Right lobe of liver (tissue), 4 donors: ENCODE results near the gene PELI2.

ENCODE experiments used
- CTCF ChIP-seq, 4 donors: fragments of 200-600 bp in 3 of 4; fragments of 450-650 bp in 1 of 4; IDR thresholded peaks; one replicate each; pipeline versions ENCODE4 v1.5.1 to v1.8.0; 2016 to 2022; ENCODE audit warnings: antibody characterized with exemption in 4 of 4, mild to moderate bottlenecking in 2 of 4
- POLR2A ChIP-seq: fragments of 450-650 bp; IDR thresholded peaks from one replicate; pipeline ENCODE4 v1.6.1; 2017; ENCODE audit warnings: antibody characterized with exemption, mild to moderate bottlenecking
- donor health status: DM: no; HTN: no; CAD: no.
- donor health status: DM: no; HTN: no; CAD: no.
- donor health status: DM: no; HTN: yes; CAD: no.

GRCh38 chr14:56127156-56127555 lies 8.9 kb downstream of the PELI2 start:
- TF ChIP-seq POLR2A = no peak
- no peak for TF ChIP-seq CTCF (IDR thresholded peaks at IDR 0.05)
